HG03175 (cell line): Measurements from ENCODE around the gene TBC1D21.

Experiments used
- ATAC-seq: cut with Tn5 transposase; IDR thresholded peaks from one replicate; pipeline ENCODE4 v1.9.1; 2021; ENCODE audit warnings: mild to moderate bottlenecking, moderate library complexity; ENCODE audit not compliant: unreplicated experiment

The TBC1D21 gene

DNA sequence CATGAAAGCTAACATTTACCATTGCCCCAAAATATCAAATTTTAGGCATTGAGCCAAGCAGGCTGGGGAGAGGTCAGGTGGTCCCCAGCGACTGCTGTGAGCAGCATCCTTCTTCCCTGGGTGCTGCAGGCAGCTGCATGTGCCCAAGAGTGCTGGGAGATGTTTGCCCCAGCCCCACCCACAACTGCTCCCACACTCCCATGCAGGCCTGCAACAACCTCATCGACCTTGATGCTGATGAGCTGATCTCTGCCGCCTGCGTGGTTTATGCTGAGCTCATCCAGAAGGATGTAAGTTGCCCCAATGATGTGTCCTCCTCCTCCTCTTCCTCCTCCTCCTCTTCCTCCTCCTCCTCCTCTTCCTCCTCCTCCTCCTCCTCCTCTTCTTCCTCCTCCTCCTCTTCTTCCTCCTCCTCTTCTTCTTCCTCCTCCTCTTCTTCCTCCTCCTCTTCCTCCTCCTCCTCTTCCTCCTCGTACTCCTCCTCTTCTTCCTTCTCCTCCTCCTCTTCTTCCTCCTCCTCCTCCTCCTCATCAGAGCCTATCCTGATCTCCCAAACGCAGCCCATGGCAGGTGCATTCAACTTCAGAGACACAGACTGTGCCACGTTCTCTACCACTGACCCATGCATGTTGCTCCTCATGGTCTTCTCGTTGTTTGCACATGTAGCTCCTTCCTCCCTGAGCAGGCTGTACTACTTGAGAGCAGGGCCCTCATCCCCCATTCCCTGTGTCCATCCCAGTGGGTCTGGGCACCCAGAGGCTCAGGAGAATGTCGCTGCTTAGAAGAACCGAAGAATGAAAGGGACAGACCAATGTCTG lies 15.1 kb downstream of the TBC1D21 start:
- no peak for ATAC-seq

DNA sequence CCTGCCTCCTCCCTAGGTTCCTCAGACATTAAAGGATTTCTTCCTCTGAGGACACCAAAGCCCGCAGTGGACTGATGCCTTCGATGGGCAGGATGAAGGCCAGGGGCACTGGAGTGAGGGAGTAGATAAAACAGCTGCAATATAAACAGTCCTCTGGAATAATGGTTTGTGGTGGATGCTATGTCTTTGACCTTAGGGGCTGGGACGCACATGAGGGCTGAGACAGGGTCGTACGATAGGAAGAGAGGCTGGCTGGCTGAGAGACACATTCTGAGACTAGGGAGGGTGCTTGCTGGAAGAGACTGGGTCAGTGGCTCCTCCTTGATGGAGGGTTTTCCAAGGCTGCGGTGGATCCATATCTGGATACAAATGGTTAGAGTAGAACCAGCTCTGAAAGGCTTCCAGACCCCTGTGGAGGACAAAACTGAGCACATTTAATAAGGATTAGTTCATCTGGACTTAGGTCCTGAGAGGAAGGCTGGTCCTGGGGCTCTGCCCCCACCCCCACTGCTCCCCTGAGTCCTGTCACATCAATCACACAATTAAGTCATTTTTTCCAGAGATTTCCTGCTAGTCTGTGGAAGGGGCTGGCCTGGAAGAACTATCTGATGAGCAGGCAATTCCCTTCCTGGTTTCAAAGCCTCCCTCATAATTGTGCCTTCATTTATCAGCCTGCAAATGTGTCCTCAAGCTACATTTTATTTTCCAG lies 15.8 kb downstream of the TBC1D21 start:
- no peak for ATAC-seq

DNA sequence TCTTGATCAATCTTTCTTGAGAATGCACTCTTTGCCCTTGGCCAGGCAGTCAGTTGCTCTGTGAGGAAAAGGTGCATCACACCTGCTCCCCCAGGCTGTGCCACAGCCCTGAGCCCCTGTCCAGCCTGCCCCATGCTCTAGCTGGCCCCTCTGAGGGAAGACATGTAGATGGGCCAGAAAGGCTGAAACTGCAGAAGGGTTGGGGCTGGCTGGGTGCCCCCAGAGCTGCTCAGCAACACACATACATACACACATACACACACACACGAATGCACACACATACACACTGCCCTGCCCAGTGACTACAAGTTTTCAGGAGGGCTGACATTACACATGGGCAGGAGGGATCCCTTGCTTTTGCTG lies 16.4 kb downstream of the TBC1D21 start:
- ATAC-seq, result no peak

GRCh38 chr15:73891328-73892315 lies 18.3 kb downstream of the TBC1D21 start:
- ATAC-seq, result no peak

- ATAC-seq, result no peak
Observed at GRCh38 chr15:73892446-73893226, 19.3 kb downstream of the TBC1D21 start.

DNA sequence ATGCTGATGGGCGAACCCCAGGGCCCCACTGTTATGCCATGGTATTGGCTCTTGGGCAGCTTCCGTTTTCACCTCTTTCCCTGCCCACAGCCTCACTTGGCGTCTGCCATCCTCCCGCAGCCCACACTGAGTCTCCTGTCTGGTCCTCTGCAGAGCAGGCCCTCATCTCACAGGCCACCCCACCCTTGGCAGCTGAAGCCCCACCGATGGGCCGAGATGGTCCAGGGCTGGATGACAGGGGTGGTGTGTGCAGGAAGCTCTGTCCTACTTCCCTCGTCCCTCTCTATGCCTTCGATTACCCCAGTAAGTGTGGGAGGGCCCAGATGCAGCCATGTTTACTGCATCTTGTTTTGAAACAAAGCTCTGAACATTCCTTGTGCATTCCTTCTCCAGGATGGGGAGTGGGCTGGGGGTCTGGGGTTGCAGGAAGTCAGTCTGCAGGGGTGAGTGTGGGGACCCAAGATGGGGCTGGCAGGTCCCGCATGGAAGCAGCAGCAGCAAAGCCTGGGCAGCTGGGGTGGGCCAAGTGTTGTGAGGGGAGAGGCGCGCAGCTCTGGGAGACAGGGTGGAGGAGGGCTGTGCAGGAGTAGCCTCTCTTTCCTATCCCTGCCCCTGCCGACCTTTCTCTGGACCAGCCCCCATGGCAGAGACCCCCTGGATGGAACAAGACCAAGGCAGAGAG lies 20.9 kb downstream of the TBC1D21 start:
- ATAC-seq, result no peak

DNA sequence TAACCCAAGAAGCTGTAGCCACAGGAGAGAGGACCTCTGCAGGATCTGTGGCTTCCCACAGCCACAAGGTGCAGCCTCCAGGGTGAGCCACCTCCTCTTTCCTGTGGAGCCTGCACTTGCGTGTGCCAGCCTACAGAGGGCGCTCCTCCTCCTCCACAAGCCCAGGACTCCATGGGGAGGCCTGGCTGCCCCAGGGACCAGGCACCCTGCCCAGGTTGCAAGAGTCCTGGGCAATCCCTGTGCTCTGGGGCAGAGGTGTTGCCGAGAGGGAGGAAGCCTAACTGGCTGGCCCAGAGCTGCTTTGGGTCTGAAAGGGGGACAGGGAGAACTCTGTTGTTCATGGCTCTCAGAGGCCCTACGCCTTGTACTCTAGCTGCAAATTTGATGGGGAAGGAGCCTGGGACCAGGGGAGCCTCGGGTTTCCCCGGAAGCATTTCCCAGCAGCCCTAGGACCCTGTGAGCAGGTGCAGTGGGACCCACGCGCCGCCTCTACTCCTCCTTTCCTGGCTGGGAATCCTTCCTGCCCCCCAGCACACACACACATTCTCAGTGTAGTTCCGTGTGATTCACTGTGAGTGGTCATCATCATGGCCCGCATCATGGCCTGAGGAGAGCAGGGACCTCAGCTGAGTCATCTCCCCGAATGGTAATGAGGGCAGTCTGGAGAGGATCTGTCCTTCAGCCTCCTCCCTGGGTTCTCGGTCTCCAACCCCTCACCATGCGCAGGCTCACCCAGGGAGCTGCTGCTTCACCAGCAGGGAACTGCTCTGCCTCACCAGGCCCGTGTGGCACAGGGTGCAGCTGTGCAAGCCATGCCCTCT lies 24.3 kb downstream of the TBC1D21 start:
- no peak for ATAC-seq

- ATAC-seq, result no peak
Observed at GRCh38 chr15:73899197-73900094, 26.1 kb downstream of the TBC1D21 start.

GRCh38 chr15:73900095-73900712 lies 26.8 kb downstream of the TBC1D21 start:
- no peak for ATAC-seq

GRCh38 chr15:73901126-73901810 lies 27.9 kb downstream of the TBC1D21 start:
- no peak for ATAC-seq

- no peak for ATAC-seq
Observed at GRCh38 chr15:73902121-73903020, 29.0 kb downstream of the TBC1D21 start.

DNA sequence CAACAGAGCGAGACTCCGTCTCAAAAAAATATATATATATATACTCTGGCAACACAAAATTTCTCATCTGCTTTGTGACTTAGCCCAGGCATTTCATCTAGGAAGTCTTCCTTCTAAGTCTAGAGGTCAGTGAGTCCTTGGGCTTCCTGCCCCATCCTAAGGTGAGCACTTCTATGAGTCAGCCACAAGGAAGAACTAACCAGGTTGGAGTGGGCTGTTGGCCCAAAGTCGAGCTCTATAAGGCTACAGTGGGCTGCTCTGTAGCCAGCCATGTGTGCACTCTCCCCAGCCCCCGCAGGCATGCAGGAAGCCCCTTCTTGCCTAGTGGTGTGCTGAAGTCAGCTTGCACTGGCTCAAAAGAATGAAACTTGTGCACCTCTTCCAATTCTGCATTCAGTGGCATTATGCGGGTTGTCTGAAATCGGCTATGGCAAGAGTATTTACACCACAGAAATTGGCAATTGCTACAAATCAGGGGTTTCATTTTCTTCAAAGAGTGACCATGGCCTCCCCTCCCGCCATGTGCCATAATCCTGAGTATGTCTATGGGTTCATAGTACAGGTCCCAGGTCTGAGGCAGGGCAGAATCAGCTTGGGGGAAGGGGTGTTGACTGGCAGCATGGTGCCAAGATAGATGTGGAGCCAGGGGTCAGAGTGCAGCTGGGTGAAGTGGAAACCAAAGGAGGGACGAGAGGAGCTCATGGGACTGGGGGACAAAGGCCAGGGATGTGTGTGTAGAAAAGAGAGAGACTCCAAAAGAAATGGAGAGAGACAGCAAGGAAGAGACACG lies 30.9 kb downstream of the TBC1D21 start:
- no peak for ATAC-seq

- no peak for ATAC-seq
Observed at GRCh38 chr15:73905225-73905827, 32.0 kb downstream of the TBC1D21 start.

DNA sequence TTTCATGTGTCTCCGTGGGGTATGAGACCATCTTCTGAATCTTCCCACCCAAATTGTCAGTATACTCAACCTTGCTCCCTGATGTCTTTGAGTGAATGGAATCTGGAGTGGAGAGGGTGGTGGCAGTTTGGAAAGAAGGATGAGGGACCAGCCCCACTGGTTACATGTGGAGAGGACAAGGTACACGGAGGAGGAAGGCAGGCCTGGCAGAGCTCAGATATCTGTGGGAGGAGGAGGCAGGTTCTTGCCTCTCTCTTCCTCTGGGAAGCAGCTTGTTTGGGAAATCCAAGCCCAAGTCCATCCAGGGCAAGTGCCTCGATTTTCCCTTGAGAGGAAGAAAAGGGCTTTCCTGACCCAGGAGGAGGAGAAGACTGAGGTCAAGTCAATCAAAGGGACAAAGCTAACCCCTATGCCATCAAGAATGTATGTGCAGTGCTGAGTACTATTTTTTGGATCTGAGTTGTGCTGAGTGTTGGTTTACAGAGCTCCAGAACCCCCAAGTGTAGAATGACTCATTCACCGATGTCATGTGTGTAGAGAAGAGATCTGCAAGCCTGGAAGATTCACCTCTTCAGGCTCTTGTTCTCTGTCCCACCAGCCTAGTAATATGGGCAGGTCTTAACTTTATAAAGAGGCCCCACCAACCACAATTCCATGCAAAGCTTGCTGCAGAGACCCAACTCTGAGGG lies 33.1 kb downstream of the TBC1D21 start:
- no peak for ATAC-seq
